RWPE2 (cell line): ENCODE measurements around the gene PDE6H.

Source experiments
- ATAC-seq: fragments of 200-7000 bp; cut with Tn5 transposase; 3 replicates; pipeline ENCODE4 v1.9.1; 2021; ENCODE audit warnings: low read depth
- DNase-seq: peaks from one replicate; pipeline ENCODE4 v3.0.0-alpha.2; 2020; ENCODE audit warnings: low spot score
- H3K27ac ChIP-seq: fragments of 450-650 bp; 2 replicates; pipeline ENCODE4 v1.5.1; 2017; ENCODE audit warnings: mild to moderate bottlenecking; ENCODE audit not compliant: poor library complexity, severe bottlenecking
- H3K27me3 ChIP-seq: fragments of 250-450 bp; sonication (Bioruptor Pico); 2 replicates; pipeline ENCODE4 v1.5.1; 2021; ENCODE audit warnings: mild to moderate bottlenecking, moderate library complexity; ENCODE audit not compliant: insufficient read depth, poor library complexity, severe bottlenecking
- H3K36me3 ChIP-seq: fragments of 250-450 bp; sonication (Bioruptor Pico); 2 replicates; pipeline ENCODE4 v1.5.1; 2020; ENCODE audit warnings: low read depth, mild to moderate bottlenecking, moderate library complexity
- H3K4me1 ChIP-seq: fragments of 250-450 bp; sonication (Bioruptor Pico); 2 replicates; pipeline ENCODE4 v1.5.1; 2021; ENCODE audit warnings: mild to moderate bottlenecking, moderate library complexity; ENCODE audit not compliant: insufficient read depth, poor library complexity, severe bottlenecking
- H3K4me3 ChIP-seq: fragments of 250-450 bp; sonication (Bioruptor Pico); 2 replicates; pipeline ENCODE4 v1.5.1; 2021; ENCODE audit warnings: mild to moderate bottlenecking, moderate library complexity; ENCODE audit not compliant: severe bottlenecking
- H3K9me3 ChIP-seq: fragments of 250-450 bp; sonication (Bioruptor Pico); 2 replicates; pipeline ENCODE4 v1.5.1; 2021; ENCODE audit warnings: mild to moderate bottlenecking, moderate library complexity; ENCODE audit not compliant: severe bottlenecking
- CTCF ChIP-seq: fragments of 450-650 bp; IDR thresholded peaks from one replicate; pipeline ENCODE4 v1.5.1; 2017; ENCODE audit warnings: mild to moderate bottlenecking, moderate library complexity; ENCODE audit not compliant: poor library complexity, severe bottlenecking

PDE6H gene

GRCh38 chr12:14999021-14999694 is 26.3 kb downstream of the PDE6H start:
- DNase-seq (no peak), ATAC-seq (no peak)
- H3K36me3 ChIP-seq: no peaks in the 10 kb centered on the region
- H3K4me3 ChIP-seq: no peak overlapping the region
- H3K4me1 ChIP-seq: peaks cover 5% of the 10 kb centered on the region
- no peak for TF ChIP-seq CTCF
- no peaks in the 10 kb centered on the region for H3K9me3 ChIP-seq
- no peaks in the 10 kb centered on the region for H3K27me3 ChIP-seq
- H3K27ac ChIP-seq: no peak overlapping the region

- no peaks in the 10 kb centered on the region for H3K36me3 ChIP-seq
- no peak overlapping the region for H3K4me3 ChIP-seq
- H3K27ac ChIP-seq: no peak overlapping the region
- TF ChIP-seq CTCF: no peak
- H3K4me1 ChIP-seq: peaks cover 5% of the 10 kb centered on the region
- DNase-seq: no peak
- no peaks in the 10 kb centered on the region for H3K27me3 ChIP-seq
- no peaks in the 10 kb centered on the region for H3K9me3 ChIP-seq
- ATAC-seq: peak; percentile 60
Observed at GRCh38 chr12:14999695-15000365, 27.0 kb downstream of the PDE6H start.

GRCh38 chr12:15000575-15000974 is 27.7 kb downstream of the PDE6H start:
- H3K27ac ChIP-seq: no peak overlapping the region
- H3K27me3 ChIP-seq: no peaks in the 10 kb centered on the region
- no peak for ATAC-seq
- no peak for DNase-seq
- TF ChIP-seq CTCF: no peak
- no peak overlapping the region for H3K4me3 ChIP-seq
- H3K9me3 ChIP-seq: no peaks in the 10 kb centered on the region
- H3K36me3 ChIP-seq: no peaks in the 10 kb centered on the region
- peaks cover 5% of the 10 kb centered on the region for H3K4me1 ChIP-seq

GRCh38 chr12:15001733-15002382 is 29.0 kb downstream of the PDE6H start:
- TF ChIP-seq CTCF: no peak

More at GRCh38 chr12:15001733-15002382, 29.0 kb downstream of the PDE6H start:
- DNase-seq (no peak), ATAC-seq (no peak)
- no peaks in the 10 kb centered on the region for H3K36me3 ChIP-seq
- no peaks in the 10 kb centered on the region for H3K27me3 ChIP-seq
- no peak overlapping the region for H3K27ac ChIP-seq
- peaks cover 5% of the 10 kb centered on the region for H3K4me1 ChIP-seq
- no peaks in the 10 kb centered on the region for H3K9me3 ChIP-seq
- no peak overlapping the region for H3K4me3 ChIP-seq
